HUDEP-2 (cell line): Measurements from ENCODE around the gene FAM236C.
"Not testable (repeated sequence)": the region's sequence is repeated elsewhere in the genome, so short reads cannot be mapped to it uniquely, and the experiment has no call there.

Experiments used
- DNase-seq, 76 experiments: peaks; one replicate each; lab custom pipeline; 2025; ENCODE audit not compliant: unreplicated experiment in 76 of 76; lab: John Stamatoyannopoulos, UW

The FAM236C gene

GRCh38 chrX:72912315-72912714 lies at the start of gene FAM236C:
Gene FAM236C (plus strand): TSS chrX:72912615. CDS start chrX:72912715, 100 bp downstream.
- DNase-seq = not testable (repeated sequence)

DNA sequence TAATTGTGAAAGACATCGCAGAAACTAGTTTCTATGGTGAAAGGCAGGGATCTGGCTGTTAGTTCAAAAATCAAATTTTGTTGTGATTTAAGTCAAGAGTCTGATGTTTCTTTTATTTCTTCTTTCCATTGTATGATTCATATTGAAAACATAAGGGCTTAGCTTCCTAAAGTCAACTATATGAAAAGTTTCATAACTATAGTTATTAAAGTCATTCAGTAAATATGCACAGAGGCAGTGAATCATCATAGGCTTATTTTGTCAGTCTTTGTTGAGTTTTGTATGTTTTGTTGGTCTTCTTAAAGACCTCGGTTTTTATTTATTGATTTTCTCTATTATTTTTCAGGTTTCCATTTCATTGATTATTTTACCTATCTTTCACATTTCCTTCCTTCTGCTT lies 29.5 kb upstream of the FAM236C start:
- not testable (repeated sequence) for DNase-seq

DNA sequence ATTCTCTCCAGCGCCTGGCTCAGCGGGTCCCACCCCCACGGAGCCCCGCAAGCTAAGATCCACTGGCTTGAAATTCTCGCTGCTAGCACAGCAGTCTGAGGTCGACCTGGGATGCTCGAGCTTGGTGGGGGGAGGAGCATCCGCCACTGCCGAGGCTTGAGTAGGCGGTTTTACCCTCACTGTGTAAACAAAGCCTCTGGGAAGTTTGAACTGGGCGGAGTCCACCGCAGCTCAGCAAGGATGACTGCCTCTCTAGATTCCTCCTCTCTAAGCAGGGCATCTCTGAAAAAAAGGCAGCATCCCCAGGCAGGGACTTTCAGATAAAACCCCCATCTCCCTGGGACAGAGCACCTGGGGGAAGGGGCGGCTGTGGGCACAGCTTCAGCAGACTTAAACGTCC lies 22.7 kb upstream of the FAM236C start:
- DNase-seq = not testable (repeated sequence)

- DNase-seq = not testable (repeated sequence)
These were observed 3.7 kb downstream of the FAM236C start for GRCh38 chrX:72916096-72916495.

DNA sequence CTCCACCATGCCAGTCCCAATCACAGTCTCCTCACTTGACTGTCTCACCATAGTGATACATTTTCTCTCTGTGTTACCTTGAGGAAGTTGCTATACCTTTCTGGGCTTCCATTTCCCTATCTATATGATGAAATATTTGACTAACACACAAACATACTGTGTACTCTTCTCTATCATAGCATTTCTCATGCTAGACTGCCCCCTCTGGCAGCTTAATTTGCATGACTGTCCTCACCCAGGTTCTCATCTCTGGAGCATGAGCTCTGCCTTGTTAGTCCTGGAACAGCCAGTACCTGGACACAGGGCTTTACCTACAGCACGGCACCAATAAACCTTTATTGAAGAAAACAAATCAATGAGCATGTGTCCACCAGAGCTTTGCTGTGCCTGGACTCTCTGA lies 19.9 kb downstream of the FAM236C start:
- not testable (repeated sequence) for DNase-seq

DNA sequence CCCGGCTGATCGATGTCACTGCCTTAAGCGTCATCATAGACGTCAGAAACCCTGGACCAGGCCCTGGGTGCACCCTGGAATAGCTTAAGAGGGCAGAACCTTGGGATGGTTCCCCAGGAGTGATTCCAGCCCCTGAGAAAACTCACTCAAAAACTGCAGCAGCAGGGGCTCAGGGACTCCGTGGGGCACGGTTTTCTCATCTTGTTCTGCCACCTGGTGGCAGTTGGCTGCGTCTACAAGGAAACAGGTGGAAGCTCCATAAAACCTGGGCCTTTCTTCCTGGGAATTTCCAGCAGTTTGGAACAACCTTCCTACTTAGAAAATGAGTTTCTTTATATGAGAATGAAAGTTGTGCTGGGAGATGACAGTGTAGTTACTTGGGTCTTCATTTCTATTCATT lies 24.0 kb downstream of the FAM236C start:
- DNase-seq = not testable (repeated sequence)

DNA sequence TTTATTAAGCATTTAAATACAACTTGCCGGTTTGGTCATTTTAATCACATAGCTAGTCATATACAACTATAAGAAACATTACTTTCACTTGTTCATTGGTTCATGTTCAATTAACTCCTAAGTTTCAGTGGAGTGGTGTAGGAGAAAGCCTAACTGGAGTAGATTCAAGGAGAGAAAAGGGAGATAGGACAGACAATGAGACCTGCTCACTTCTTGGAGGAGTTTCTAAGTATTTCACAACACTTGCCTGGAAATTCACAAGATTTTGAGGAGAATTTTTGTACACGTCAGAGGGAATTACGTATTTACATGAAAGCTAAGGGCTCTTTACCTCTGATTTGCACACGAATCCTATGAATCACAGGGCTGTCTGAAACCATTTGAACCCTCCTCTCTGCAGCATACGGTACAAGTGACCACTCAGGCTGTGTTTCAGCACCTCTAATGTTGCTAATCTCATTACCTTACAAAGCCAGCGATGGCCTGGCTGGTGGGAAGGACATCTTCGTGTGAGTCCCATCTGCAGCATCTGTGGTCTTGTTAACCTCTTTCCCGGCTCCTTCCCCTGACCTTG lies 24.6 kb downstream of the FAM236C start:
- DNase-seq = not testable (repeated sequence)

DNA sequence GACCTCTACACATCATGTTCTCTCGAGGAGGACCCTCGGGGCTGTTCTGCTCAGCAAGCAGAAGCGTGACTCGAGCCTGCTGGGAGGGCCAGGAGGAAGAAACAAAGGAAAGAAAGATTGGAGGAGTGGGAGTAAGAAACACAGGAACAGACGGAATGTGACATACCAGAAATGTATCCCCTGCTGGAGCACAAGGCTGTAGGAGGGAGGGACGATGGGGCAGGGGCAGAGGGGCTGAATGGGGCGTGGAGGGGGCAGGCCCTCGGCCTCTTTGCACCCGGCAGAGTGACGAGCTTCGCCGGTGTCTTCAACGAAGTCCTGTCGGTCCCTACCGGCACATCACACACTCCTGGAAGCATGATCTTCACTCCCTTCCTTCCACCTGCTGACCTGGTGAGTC lies 25.5 kb downstream of the FAM236C start, which contains the start of gene FAM236A:
Gene FAM236A, plus strand, starts transcription at position 301 of the 400 bp plus-strand sequence. Its CDS starts 57 bp downstream, at position 358.
- not testable (repeated sequence) for DNase-seq

GRCh38 chrX:72942272-72942671 lies 29.9 kb downstream of the FAM236C start:
- not testable (repeated sequence) for DNase-seq

DNA sequence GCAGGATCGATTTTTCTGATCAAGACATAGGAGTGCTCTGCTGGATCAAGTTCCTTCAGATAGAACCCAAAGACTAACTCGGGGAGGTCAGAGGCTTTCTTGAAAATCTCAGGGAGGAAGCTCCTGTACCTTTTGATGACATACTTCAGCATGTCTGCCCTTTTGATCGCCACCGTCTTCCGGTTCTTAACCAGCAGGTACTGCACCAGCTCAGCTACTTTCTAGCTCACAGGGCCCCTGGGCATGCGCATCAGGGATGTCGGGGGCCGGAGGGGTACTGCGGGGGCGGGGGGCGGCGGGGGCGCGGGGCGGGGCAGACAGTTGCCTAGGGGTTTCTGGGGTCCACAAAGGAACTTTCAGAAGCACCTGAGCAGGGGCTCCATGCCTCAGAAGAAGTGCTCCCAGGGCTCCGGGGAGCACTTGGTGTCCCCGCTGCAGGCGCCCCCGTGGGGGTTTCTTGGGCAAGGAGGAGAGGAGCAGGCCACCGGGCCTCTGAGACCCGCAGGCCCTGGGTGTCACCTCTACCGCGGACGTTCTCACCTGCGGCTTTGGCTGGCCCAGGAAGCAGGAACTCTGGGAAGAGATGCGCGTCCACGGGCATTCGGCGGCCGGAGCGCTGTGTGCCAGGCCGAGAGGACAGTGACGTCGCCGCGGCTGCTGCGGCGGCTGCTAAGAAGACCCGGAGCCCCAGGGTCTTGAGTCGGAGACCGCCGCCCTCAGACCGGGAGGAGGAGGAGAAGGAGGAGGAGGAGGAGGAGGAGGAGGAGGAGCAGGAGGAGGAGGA lies 30.8 kb downstream of the FAM236C start:
- DNase-seq = not testable (repeated sequence)

- DNase-seq = not testable (repeated sequence)
These were observed 31.4 kb downstream of the FAM236C start, which contains the start of gene DMRTC1 for GRCh38 chrX:72943819-72944169. Gene DMRTC1 (minus strand): TSS chrX:72943837. CDS start chrX:72875694, 68,143 bp downstream.

DNA sequence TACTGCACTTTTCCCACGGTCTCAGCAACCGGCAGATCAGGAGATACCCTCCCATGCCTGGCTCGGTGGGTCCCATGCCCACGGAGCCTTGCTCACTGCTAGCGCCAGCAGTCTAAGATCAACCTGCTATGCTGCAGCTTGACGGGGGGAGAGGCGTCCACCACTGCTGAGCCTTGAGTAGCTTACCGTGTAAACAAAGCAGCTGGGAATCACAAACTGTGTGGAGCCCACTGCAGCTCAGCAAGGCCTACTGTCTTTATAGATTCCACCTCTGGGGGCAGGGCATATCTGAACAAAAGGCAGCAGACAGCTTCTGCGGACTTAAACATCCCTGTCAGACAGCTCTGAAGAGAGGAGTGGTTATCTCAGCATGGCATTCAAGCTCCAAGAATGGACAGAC lies 47.6 kb downstream of the FAM236C start:
- not testable (repeated sequence) for DNase-seq
